ENCODE data around the gene DPH2. TPM values are rescaled to one million over a fixed set of nuclear protein-coding genes. Genes with fewer than 3 reads are reported as not detected.

DPH2 gene
- total RNA-seq, 1 experiment from 2014 or later, result 47.6 TPM

DNA sequence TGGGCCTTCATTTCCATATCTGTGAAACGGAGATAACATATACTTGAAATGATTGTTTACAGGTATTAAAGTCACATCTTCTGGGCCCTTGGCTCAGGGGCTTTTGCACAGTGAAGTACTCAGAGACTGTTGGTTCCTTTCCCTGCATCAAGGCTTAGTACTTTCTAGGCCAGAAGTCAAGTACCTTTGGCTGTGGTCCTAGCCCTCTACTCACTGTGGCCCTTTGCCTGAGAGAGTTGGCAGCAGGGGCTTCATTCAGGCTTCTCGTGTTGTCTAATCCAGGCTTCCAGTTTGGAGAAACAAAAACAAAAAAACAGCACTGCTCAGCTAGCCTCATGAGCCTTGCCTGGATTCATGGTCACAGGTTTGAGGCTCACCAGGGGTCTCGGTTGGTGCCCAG, 8.1 kb upstream of the DPH2 start:
- in situ Hi-C loops (cut with HindIII; ENCODE audit: low sequenced_read_pairs), result no loop called here
- DNase-seq (ENCODE audit: low spot score), result no peak

- in situ Hi-C loops (cut with HindIII; ENCODE audit: low sequenced_read_pairs), result no loop called here
- no peak for DNase-seq (ENCODE audit: low spot score)
Observed at GRCh38 chr1:43962324-43962723, 7.5 kb upstream of the DPH2 start.

- in situ Hi-C loops (cut with HindIII; ENCODE audit: low sequenced_read_pairs), result no loop called here
- DNase-seq (ENCODE audit: low spot score), result no peak
Observed at GRCh38 chr1:43963006-43963405, 6.8 kb upstream of the DPH2 start.

DNA sequence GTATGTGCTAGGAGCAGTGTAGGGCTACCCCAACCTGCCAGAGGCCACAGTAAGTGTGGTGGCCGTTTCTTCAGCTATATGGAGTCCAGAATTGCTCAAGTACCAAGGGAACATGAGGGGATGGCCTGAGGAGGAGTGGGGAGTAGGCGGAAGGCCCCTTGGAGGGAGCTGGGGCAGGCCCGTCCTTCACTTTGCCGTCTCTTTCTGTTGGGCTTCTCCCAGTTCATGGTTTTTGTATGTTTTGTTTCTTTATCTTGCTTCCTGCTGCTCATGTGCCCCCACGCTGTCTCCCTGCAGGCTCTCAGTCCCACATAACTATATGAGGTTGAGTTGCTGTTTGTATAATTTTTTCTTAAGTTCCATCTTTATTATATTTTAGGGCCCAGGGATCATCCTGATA, 5.9 kb upstream of the DPH2 start:
- no peak for DNase-seq (ENCODE audit: low spot score)
- in situ Hi-C loops (cut with HindIII; ENCODE audit: low sequenced_read_pairs), result no loop called here

DNA sequence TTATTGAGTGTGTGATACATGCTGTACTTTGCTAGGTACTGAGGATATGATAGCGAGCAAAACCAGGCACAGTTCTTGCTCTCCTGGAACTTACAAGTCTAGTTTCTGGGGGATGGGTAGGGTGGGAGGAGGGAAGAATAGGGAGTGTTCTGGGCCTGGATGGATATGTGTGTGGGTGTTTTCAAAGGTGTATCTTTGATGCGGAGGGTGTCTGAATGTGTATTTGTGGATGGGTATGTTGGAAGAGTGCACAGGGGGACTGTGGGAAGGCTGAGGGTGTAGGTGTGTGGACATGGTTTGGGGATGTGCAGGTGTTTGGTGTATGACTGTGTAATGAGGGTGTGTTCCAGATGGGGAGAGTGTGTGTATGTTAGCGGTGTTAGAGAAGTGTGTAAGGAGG, 4.5 kb upstream of the DPH2 start:
- in situ Hi-C loops (cut with HindIII; ENCODE audit: low sequenced_read_pairs), result no loop called here
- DNase-seq (ENCODE audit: low spot score), result no peak

DNA sequence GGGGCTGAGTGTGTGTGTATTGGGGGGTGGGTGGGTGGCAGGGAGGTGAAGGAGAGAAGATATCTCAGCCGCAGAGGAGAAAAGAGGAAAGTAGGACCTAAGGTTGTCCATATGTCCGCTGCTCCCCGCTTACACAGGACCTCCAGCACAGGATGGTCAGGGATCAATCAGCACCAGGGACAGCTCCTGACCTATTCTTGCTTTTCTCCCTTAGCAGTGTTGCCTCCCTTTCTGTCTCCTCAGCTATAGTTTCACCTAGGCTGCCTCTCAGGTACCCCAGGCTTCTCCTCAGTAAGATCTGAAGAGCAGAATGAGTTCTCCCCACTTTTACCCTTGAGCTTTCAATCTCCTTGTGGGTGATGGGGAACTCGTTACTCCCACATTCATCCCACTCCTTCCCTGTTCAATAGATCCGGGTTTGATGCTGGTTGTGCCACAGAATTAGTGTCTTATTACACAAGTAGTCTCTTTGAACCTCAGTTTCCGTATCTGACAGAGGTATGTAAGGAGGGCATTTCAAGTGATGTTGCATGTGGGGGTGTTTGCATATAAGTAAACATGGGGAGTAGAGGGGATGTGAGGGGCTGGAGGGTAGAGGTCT, 1.4 kb upstream of the DPH2 start:
- DNase-seq (ENCODE audit: low spot score), result no peak
- in situ Hi-C loops (cut with HindIII; ENCODE audit: low sequenced_read_pairs), result no loop called here

DNA sequence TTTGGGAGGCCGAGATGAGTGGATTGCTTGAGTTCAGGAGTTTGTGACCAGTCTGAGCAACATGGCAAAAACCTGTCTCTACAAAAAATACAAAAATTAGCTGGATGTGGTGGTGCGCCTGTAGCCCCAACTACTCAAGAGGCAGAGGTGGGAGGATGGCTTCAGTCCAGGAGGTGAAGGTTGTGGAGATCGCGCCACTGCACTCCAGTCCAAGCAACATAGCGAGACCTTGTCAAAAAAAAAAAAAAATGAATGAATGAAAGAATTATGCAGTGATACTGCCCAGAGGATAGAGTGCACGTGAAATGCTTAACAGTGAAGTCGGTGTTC, 429 bp upstream of the DPH2 start:
- in situ Hi-C loops (cut with HindIII; ENCODE audit: low sequenced_read_pairs), result no loop called here
- no peak for DNase-seq (ENCODE audit: low spot score)

DNA sequence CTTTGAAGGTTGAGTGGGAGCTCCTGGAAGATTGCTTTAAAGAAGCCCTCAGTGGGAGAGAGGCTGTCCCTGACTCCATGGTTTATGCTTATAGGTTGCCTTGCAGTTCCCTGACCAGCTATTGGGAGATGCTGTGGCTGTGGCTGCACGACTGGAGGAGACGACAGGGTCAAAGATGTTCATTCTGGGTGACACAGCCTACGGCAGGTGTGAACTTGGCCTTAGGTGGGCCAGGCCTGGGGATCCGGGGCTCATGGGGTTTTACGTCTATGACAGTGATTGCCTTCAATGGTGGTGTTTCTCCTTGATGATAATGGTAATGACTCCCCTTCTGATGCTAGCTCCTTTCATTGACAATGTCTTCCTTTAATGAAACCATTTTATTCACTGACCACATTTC, 692 bp downstream of the DPH2 start:
- in situ Hi-C loops (cut with HindIII; ENCODE audit: low sequenced_read_pairs), result loop anchor here (10.0 kb wide), 1 partner anchor 74 kb away; no protein-coding TSS in a partner anchor
- no peak for DNase-seq (ENCODE audit: low spot score)

DNA sequence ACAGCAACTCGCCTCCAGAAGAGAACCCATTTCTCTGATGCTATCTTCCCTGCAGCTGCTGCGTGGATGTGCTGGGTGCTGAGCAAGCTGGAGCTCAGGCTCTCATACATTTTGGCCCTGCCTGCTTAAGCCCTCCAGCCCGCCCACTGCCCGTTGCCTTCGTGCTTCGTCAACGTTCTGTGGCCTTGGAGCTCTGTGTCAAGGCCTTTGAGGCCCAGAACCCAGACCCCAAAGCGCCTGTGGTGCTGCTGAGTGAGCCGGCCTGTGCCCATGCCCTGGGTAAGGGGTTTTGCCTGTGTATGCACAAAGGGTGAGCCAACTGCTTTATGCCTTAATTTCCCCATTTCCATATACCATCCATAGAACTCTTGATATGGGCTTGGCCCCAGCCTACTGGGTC, 1.1 kb downstream of the DPH2 start:
- DNase-seq (ENCODE audit: low spot score), result no peak
- in situ Hi-C loops (cut with HindIII; ENCODE audit: low sequenced_read_pairs), result loop anchor here (10.0 kb wide), 1 partner anchor 74 kb away; no protein-coding TSS in a partner anchor

GRCh38 chr1:43971336-43971980, 1.6 kb downstream of the DPH2 start:
- DNase-seq (ENCODE audit: low spot score), result no peak
- in situ Hi-C loops (cut with HindIII; ENCODE audit: low sequenced_read_pairs), result loop anchor here (10.0 kb wide), 1 partner anchor 73 kb away; no protein-coding TSS in a partner anchor

DNA sequence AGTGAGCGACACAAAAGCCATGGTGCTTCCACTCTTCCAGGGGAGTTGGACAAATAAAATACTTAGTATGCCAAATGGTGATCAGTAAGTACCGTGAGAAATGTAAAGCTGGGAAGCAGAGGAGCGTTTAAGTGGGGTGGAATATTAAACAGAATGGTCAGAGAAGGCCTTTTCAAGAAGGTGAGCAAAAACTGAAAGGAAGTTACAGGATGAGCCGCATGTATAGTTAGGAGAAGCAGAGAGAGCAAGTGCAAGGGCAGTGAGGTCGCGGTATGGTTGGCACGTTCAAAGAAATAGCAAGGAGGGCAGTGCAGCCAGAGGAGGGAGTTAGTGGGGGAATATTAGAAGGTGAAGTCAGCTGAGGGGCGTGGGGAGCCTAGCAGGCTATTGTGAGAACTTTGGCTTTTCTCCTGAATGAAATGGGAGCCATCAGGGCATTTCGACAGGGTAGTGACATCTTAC, 4.2 kb downstream of the DPH2 start:
- no peak for DNase-seq (ENCODE audit: low spot score)
- in situ Hi-C loops (cut with HindIII; ENCODE audit: low sequenced_read_pairs), result loop anchor here (10.0 kb wide), 1 partner anchor 71 kb away; no protein-coding TSS in a partner anchor

DNA sequence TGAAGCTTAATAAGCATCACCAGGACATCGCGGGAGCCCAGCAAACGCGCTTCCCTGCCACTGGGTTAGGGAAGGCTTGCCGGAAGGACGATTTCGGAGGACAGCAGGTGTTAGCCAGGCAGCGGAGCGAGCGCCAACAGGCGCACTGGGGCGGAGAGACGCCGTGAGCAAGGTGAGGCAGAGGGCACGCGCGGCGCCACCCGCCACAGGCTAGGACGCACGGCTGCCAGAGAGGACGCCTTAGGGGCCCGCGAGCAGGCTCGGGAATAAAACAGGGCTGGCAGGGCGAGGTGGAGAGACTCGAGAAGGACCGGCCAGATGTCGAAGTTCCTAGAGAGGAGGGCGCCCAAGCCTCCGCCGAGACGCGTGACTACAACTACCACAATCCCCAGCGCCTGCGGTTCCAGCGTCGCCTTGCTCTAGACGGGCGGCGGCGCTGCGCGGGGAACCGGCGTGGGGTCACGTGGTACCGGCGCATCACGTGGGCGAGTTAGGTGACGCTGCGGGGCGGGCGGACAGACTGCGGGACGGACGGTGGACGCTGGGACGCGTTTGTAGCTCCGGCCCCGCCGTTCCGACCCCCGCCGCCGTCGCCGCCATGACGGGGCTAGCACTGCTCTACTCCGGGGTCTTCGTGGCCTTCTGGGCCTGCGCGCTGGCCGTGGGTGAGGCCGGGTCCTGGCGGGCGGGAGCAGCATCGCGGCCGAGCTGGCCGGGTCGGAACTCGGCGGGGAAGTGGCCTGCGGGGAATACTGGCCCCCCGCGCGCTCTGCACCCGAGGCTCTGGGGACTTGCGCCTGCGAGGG, 4.8 kb downstream of the DPH2 start, which contains the start of gene ATP6V0B:
TSS of gene ATP6V0B (plus strand) at position 518 of the 806 bp plus-strand sequence. CDS start at position 599, 81 bp downstream.
- DNase-seq (ENCODE audit: low spot score), result peak; percentile 94
- in situ Hi-C loops (cut with HindIII; ENCODE audit: low sequenced_read_pairs), result loop anchor here (10.0 kb wide), 1 partner anchor 70 kb away; no protein-coding TSS in a partner anchor

GRCh38 chr1:43975249-43975961, 5.6 kb downstream of the DPH2 start:
- peak; percentile 25 for DNase-seq (ENCODE audit: low spot score)
- in situ Hi-C loops (cut with HindIII; ENCODE audit: low sequenced_read_pairs), result loop anchor here (10.0 kb wide), 1 partner anchor 69 kb away; no protein-coding TSS in a partner anchor

- DNase-seq (ENCODE audit: low spot score), result no peak
Observed at GRCh38 chr1:43976045-43976444, 6.2 kb downstream of the DPH2 start.

GRCh38 chr1:43976890-43977289, 7.1 kb downstream of the DPH2 start:
- no peak for DNase-seq (ENCODE audit: low spot score)
- in situ Hi-C loops (cut with HindIII; ENCODE audit: low sequenced_read_pairs), result loop anchor here (10.0 kb wide), 1 partner anchor 68 kb away; no protein-coding TSS in a partner anchor

More at GRCh38 chr1:43976045-43976444, 6.2 kb downstream of the DPH2 start:
- in situ Hi-C loops (cut with HindIII; ENCODE audit: low sequenced_read_pairs), result loop anchor here (10.0 kb wide), 1 partner anchor 69 kb away; no protein-coding TSS in a partner anchor

DNA sequence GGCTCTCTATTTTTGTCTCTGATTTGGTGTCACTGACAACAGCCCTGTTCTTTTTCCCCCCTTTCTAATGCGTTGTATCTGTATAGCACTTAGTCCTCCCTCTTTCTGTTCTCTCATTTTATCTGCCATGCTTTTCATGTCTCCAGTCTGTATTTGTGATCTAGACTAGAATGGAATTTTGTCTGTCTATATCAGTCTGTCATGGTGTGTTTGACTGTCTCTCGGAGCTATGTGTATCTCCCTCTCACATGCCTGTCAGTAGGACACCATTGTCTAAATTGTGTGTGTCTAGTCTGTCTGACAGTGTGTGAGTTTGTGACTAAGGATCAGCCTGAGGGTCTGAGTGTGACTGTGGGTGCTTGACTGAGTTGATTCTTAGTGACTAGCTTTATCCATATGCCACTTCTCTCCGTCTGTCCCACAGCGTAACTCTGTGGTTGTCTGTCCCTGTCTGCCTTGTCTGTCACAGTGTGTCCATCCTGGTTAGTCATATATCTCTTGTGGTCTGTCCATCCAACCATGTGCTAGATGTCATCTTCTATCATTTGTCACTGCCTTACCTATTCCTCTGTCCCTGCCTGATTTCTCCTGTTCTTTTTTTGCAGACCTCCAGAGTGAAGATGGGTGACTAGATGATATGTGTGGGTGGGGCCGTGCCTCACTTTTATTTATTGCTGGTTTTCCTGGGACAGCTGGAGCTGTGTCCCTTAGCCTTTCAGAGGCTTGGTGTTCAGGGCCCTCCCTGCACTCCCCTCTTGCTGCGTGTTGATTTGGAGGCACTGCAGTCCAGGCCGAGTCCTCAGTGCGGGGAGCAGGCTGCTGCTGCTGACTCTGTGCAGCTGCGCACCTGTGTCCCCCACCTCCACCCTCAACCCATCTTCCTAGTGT, 7.8 kb downstream of the DPH2 start:
- no peak for DNase-seq (ENCODE audit: low spot score)
- in situ Hi-C loops (cut with HindIII; ENCODE audit: low sequenced_read_pairs), result loop anchor here (10.0 kb wide), 1 partner anchor 67 kb away; no protein-coding TSS in a partner anchor

DNA sequence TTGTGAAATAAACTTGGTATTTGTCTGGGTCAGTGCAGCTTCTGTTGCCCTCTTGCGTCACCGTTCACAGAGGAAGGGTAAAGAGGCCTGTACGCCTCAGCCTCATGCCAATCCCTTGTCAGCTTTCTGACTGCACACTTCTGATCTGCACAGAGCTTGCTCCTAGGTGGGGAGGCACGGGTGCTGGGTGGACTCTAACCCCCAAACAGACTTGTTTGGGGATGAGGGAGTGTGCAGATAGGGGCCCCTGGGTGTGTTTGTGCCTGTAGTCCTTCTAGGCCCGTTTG, 8.4 kb downstream of the DPH2 start:
- no peak for DNase-seq (ENCODE audit: low spot score)
- in situ Hi-C loops (cut with HindIII; ENCODE audit: low sequenced_read_pairs), result loop anchor here (10.0 kb wide), 1 partner anchor 67 kb away; no protein-coding TSS in a partner anchor

DNA sequence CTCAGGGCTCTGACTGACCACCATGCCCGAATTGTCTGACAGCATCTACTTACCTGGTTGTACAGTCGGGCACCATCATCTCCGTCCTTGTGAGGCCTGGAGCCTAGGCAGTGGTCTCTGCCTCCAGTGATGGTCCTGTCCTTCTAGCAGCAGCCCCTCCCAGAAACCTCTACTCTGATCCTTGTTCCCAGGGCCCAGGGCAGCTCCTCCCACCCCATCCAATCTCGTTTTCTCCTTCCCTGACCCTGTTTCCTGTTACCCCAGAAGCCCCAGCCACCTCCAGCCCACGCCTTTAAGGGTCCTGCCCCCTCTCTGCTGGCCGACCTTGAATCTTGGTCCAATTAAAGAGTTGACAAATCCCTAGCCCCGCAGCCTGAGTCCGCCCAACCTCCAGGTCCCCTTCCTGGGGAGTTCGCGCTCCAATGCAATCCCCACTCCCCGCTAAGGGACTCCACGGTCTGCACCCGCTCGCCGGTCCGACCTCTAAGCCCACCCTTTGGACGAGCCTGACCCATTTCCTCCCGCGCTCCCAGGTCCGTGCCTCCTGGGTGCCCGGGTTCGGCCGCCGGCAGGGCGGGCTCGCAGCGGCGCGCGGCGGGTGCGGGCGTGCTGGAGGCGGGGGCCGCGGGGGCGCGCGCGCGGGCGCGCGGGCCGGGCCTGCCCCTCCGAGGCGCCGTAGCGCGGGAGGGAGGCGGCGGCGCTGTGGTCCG, 8.9 kb downstream of the DPH2 start, which contains the start of gene B4GALT2:
TSS of gene B4GALT2 (plus strand) at position 660 of the 710 bp plus-strand sequence. CDS start 1,951 bp downstream, outside the sequence.
- in situ Hi-C loops (cut with HindIII; ENCODE audit: low sequenced_read_pairs), result loop anchor here (10.0 kb wide), 1 partner anchor 66 kb away; no protein-coding TSS in a partner anchor
- peak; percentile 30 for DNase-seq (ENCODE audit: low spot score)

Measured in G401 (cell line).